HG02623 (cell line): Measurements from ENCODE around the gene ZNF316.

Source experiments
- ATAC-seq: cut with Tn5 transposase; IDR thresholded peaks from one replicate; pipeline ENCODE4 v1.9.1; 2021; ENCODE audit warnings: moderate library complexity; ENCODE audit not compliant: unreplicated experiment

Gene ZNF316

GRCh38 chr7:6675807-6676405, 38.8 kb downstream of the ZNF316 start:
- no peak for ATAC-seq

- ATAC-seq: no peak
These were observed 43.0 kb downstream of the ZNF316 start for GRCh38 chr7:6680146-6680545.

- ATAC-seq: no peak
These were observed 54.0 kb downstream of the ZNF316 start for GRCh38 chr7:6691103-6691502.

GRCh38 chr7:6691609-6692106, 54.5 kb downstream of the ZNF316 start:
- ATAC-seq: no peak

GRCh38 chr7:6700793-6701192, 63.7 kb downstream of the ZNF316 start:
- no peak for ATAC-seq

GRCh38 chr7:6701860-6702259, 64.7 kb downstream of the ZNF316 start:
- ATAC-seq: no peak
